H9 (cell line): ENCODE measurements around the gene TNRC6A. TPM values are rescaled to one million over a fixed set of nuclear protein-coding genes. Genes with fewer than 3 reads are reported as not detected.

Source experiments
- DNase-seq: peaks from one replicate; pipeline ENCODE4 v3.0.0-alpha.2; 2017
- H2AFZ ChIP-seq: one replicate; pipeline ENCODE4 v1.6.1; 2013; ENCODE audit warnings: mild to moderate bottlenecking, low read length, control low read depth, moderate library complexity
- H2AK5ac ChIP-seq: 2 replicates; pipeline ENCODE4 v1.6.1; 2013; ENCODE audit warnings: low read length, control low read depth, mixed read lengths; ENCODE audit not compliant: insufficient read length
- H2BK120ac ChIP-seq: one replicate; pipeline ENCODE4 v1.6.1; 2013; ENCODE audit warnings: low read depth, mild to moderate bottlenecking, low read length, control low read depth, inconsistent platforms; ENCODE audit not compliant: poor library complexity, severe bottlenecking
- H2BK12ac ChIP-seq: 2 replicates; pipeline ENCODE4 v1.6.1; 2013; ENCODE audit warnings: low read length, control low read depth, mixed read lengths, low read depth; ENCODE audit not compliant: insufficient read length
- H2BK15ac ChIP-seq: 2 replicates; pipeline ENCODE4 v1.6.1; 2013; ENCODE audit warnings: low read depth, low read length, control low read depth
- H2BK20ac ChIP-seq: one replicate; pipeline ENCODE4 v1.6.1; 2013; ENCODE audit warnings: low read depth, mild to moderate bottlenecking, low read length, control low read depth, inconsistent platforms; ENCODE audit not compliant: poor library complexity, severe bottlenecking
- H2BK5ac ChIP-seq: 2 replicates; pipeline ENCODE4 v1.6.1; 2013; ENCODE audit warnings: low read length, control low read depth, mixed read lengths; ENCODE audit not compliant: insufficient read length
- H3K14ac ChIP-seq: 2 replicates; pipeline ENCODE4 v1.6.1; 2013; ENCODE audit warnings: low read length, control low read depth; ENCODE audit not compliant: insufficient read depth
- H3K18ac ChIP-seq: 2 replicates; pipeline ENCODE4 v1.6.1; 2013; ENCODE audit warnings: low read depth, mild to moderate bottlenecking, mixed read lengths, low read length, control low read depth; ENCODE audit not compliant: insufficient read length
- H3K23ac ChIP-seq: 2 replicates; pipeline ENCODE4 v1.6.1; 2013; ENCODE audit warnings: low read length, control low read depth, mixed read lengths, low read depth; ENCODE audit not compliant: insufficient read length
- H3K23me2 ChIP-seq: 2 replicates; pipeline ENCODE4 v1.6.1; 2013; ENCODE audit warnings: low read depth, mild to moderate bottlenecking, mixed read lengths, low read length, control low read depth; ENCODE audit not compliant: insufficient read length, poor library complexity, severe bottlenecking
- H3K27ac ChIP-seq: 2 replicates; pipeline ENCODE4 v1.5.1; 2013; ENCODE audit warnings: low read length, control low read depth, mixed read lengths, low read depth; ENCODE audit not compliant: insufficient read length
- H3K27me3 ChIP-seq: 2 replicates; pipeline ENCODE4 v1.6.1; 2013; ENCODE audit warnings: low read length, control low read depth, inconsistent platforms; ENCODE audit not compliant: insufficient read depth
- H3K4ac ChIP-seq: 2 replicates; pipeline ENCODE4 v1.6.1; 2013; ENCODE audit warnings: low read depth, mild to moderate bottlenecking, control low read depth, inconsistent platforms, low read length, moderate library complexity
- H3K4me1 ChIP-seq: 2 replicates; pipeline ENCODE4 v1.6.1; 2013; ENCODE audit warnings: low read length, control low read depth, inconsistent platforms; ENCODE audit not compliant: insufficient read depth
- H3K4me2 ChIP-seq: 2 replicates; pipeline ENCODE4 v1.6.1; 2013; ENCODE audit warnings: low read length, control low read depth, mixed read lengths; ENCODE audit not compliant: insufficient read length, insufficient read depth
- H3K56ac ChIP-seq: 2 replicates; pipeline ENCODE4 v1.6.1; 2013; ENCODE audit warnings: low read depth, mild to moderate bottlenecking, mixed read lengths, low read length, control low read depth; ENCODE audit not compliant: insufficient read length
- H3K79me1 ChIP-seq: 2 replicates; pipeline ENCODE4 v1.6.1; 2013; ENCODE audit warnings: low read depth, mild to moderate bottlenecking, moderate library complexity, low read length, control low read depth, inconsistent platforms; ENCODE audit not compliant: insufficient read depth, poor library complexity, severe bottlenecking
- H3K79me2 ChIP-seq: 2 replicates; pipeline ENCODE4 v1.6.1; 2013; ENCODE audit warnings: low read length, control low read depth, inconsistent platforms; ENCODE audit not compliant: insufficient read depth
- H3K9ac ChIP-seq: 2 replicates; pipeline ENCODE4 v1.6.1; 2013; ENCODE audit warnings: low read length, control low read depth, mixed read lengths; ENCODE audit not compliant: insufficient read length; ENCODE audit errors: extremely low read depth
- H3K9me3 ChIP-seq: one replicate; pipeline ENCODE4 v1.6.1; 2013; ENCODE audit warnings: low read depth, low read length, inconsistent platforms; ENCODE audit not compliant: control insufficient read depth
- H3T11ph ChIP-seq: one replicate; pipeline ENCODE4 v1.6.1; 2013; ENCODE audit warnings: mild to moderate bottlenecking, low read length, control low read depth, inconsistent platforms
- H4K20me1 ChIP-seq: one replicate; pipeline ENCODE4 v1.6.1; 2013; ENCODE audit not compliant: control insufficient read depth, insufficient read length, insufficient read depth
- H4K5ac ChIP-seq: 2 replicates; pipeline ENCODE4 v1.6.1; 2013; ENCODE audit warnings: low read depth, mild to moderate bottlenecking, mixed read lengths, low read length, control low read depth; ENCODE audit not compliant: insufficient read length
- H4K8ac ChIP-seq: replicated peaks from 2 replicates; pipeline ENCODE4 v1.6.1; 2013; ENCODE audit warnings: low read length, control low read depth, mixed read lengths, low read depth; ENCODE audit not compliant: insufficient read length
- H4K91ac ChIP-seq: 2 replicates; pipeline ENCODE4 v1.6.1; 2013; ENCODE audit warnings: low read depth, mild to moderate bottlenecking, moderate library complexity, mixed read lengths, low read length, control low read depth; ENCODE audit not compliant: insufficient read length
- H3K27ac Mint-ChIP-seq, 3 experiments: 2 replicates in 2 of 3; 3 replicates in 1 of 3; pipeline ENCODE4 v1.8.0; 2020 to 2021; ENCODE audit warnings: mixed read lengths in 3 of 3, mild to moderate bottlenecking in 1 of 3, moderate library complexity in 1 of 3
- H3K27me3 Mint-ChIP-seq: 2 replicates; pipeline ENCODE4 v1.8.0; 2021; ENCODE audit warnings: low read depth, mild to moderate bottlenecking, moderate library complexity, mixed read lengths
- H3K36me3 Mint-ChIP-seq, 3 experiments: 2 replicates in 2 of 3; 3 replicates in 1 of 3; pipeline ENCODE4 v1.8.0; 2020 to 2021; ENCODE audit warnings: low read depth in 3 of 3, mixed read lengths in 3 of 3; ENCODE audit not compliant: insufficient read depth in 1 of 3
- H3K4me1 Mint-ChIP-seq, 2 experiments: 2 replicates each; pipeline ENCODE4 v1.8.0; 2020; ENCODE audit warnings: mixed read lengths in 2 of 2
- H3K4me3 Mint-ChIP-seq, 2 experiments: 2 replicates in 1 of 2; 3 replicates in 1 of 2; pipeline ENCODE4 v1.8.0; 2020 to 2021; ENCODE audit warnings: mild to moderate bottlenecking in 2 of 2, mixed read lengths in 2 of 2, moderate library complexity in 1 of 2
- H3K9me3 Mint-ChIP-seq, 2 experiments: 2 replicates in 1 of 2; 3 replicates in 1 of 2; pipeline ENCODE4 v1.8.0; 2020; ENCODE audit warnings: mild to moderate bottlenecking in 2 of 2, mixed read lengths in 2 of 2, moderate library complexity in 1 of 2
- CTCF ChIP-seq: fragments of 200-600 bp; sonication (generic); conservative IDR thresholded peaks from 3 replicates; pipeline ENCODE4 v1.8.0; 2021; ENCODE audit warnings: antibody characterized with exemption, mild to moderate bottlenecking
- WGBS: extraction: QIAGEN DNeasy Blood & Tissue Kit; methylation state at CpG from one replicate; pipeline ENCODE4 v1.1.7; 2013; ENCODE audit warnings: missing lambda C conversion rate, low lambda C conversion rate, mixed read lengths; ENCODE audit not compliant: insufficient read length; ENCODE audit errors: extremely low coverage; 5-methylcytosine and 5-hydroxymethylcytosine counted together
- total RNA-seq: library from RNA; stranded (reverse); gene quantifications from 2 replicates; pipeline ENCODE4 v1.2.1, GENCODE V29; 2021

TNRC6A gene
- total RNA-seq, 1 experiment from 2014 or later = 114 TPM

- peaks cover 1% of the 10 kb centered on the region for H3K27me3 Mint-ChIP-seq
- H3T11ph ChIP-seq = no peak overlapping the region
- H4K8ac ChIP-seq = no peak overlapping the region
- H2BK15ac ChIP-seq = no peak overlapping the region
- DNase-seq = no peak
- no peak overlapping the region for H3K14ac ChIP-seq
- no peak overlapping the region for H3K27ac ChIP-seq
- no peak overlapping the region for H2BK12ac ChIP-seq
- H3K9me3 ChIP-seq = no peaks in the 10 kb centered on the region
- no peak overlapping the region for H3K56ac ChIP-seq
- no peak overlapping the region for H2BK20ac ChIP-seq
- no peaks in the 10 kb centered on the region for H3K36me3 Mint-ChIP-seq
- no peaks in the 10 kb centered on the region for H3K79me1 ChIP-seq
- no peak overlapping the region for H2AK5ac ChIP-seq
- H4K20me1 ChIP-seq = peaks cover 3% of the 10 kb centered on the region
- H3K4me1 Mint-ChIP-seq = peaks cover 0 to 4% of the 10 kb centered on the region in 2 experiments; a peak in 2 of 4 replicates
- no peaks in the 10 kb centered on the region for H3K9me3 Mint-ChIP-seq
- no peak overlapping the region for H4K91ac ChIP-seq
- H3K4ac ChIP-seq = no peak overlapping the region
- H3K27ac Mint-ChIP-seq = no peak overlapping the region; a peak in 1 of 7 replicates
- H3K27me3 ChIP-seq = no peaks in the 10 kb centered on the region
- no peaks in the 10 kb centered on the region for H3K79me2 ChIP-seq
- no peak overlapping the region for H3K4me2 ChIP-seq
- no peak for TF ChIP-seq CTCF
- no peak overlapping the region for H3K23ac ChIP-seq
- H2AFZ ChIP-seq = no peak overlapping the region
- no peak overlapping the region for H3K4me3 Mint-ChIP-seq
- no peak overlapping the region for H3K9ac ChIP-seq
- no peaks in the 10 kb centered on the region for H3K4me1 ChIP-seq
- WGBS = no CpG with 5 or more reads among the region's 5 CpGs
- H2BK5ac ChIP-seq = no peak overlapping the region
- H2BK120ac ChIP-seq = no peak overlapping the region
- no peak overlapping the region for H4K5ac ChIP-seq
- H3K18ac ChIP-seq = no peak overlapping the region
- no peaks in the 10 kb centered on the region for H3K23me2 ChIP-seq
These were observed 118.6 kb downstream of the TNRC6A start for GRCh38 chr16:24848065-24848464.
